RCC 7860 (cell line): Measurements from ENCODE around the gene SKI.

Source experiments
- DNase-seq: peaks from one replicate; pipeline ENCODE4 v3.0.0-alpha.2; 2015; ENCODE audit warnings: low spot score
- FAIRE-seq: peaks from 2 replicates; lab custom pipeline; 2012; peaks lifted over from hg19 to GRCh38; lab: Jason Lieb, UNC

The SKI gene

GRCh38 chr1:2272686-2273400, 44.7 kb downstream of the SKI start:
- DNase-seq (no peak), FAIRE-seq (no peak)

- FAIRE-seq (no peak), DNase-seq (no peak)
These were observed 45.4 kb downstream of the SKI start for GRCh38 chr1:2273401-2274090.

GRCh38 chr1:2274231-2274928, 46.3 kb downstream of the SKI start:
- DNase-seq, result no peak

GRCh38 chr1:2274929-2275475, 46.9 kb downstream of the SKI start:
- FAIRE-seq (no peak), DNase-seq (no peak)

More at GRCh38 chr1:2274231-2274928, 46.3 kb downstream of the SKI start:
- no peak for FAIRE-seq

- DNase-seq, result no peak
- no peak for FAIRE-seq
These were observed 47.8 kb downstream of the SKI start for GRCh38 chr1:2275796-2276536.

- FAIRE-seq (no peak), DNase-seq (no peak)
These were observed 48.9 kb downstream of the SKI start for GRCh38 chr1:2276803-2277580.

GRCh38 chr1:2277741-2278488, 49.8 kb downstream of the SKI start:
- no peak for FAIRE-seq

GRCh38 chr1:2278591-2279209, 50.6 kb downstream of the SKI start:
- FAIRE-seq, result no peak
- DNase-seq, result no peak

More at GRCh38 chr1:2277741-2278488, 49.8 kb downstream of the SKI start:
- no peak for DNase-seq

GRCh38 chr1:2279210-2279639, 51.1 kb downstream of the SKI start:
- DNase-seq (no peak), FAIRE-seq (no peak)

GRCh38 chr1:2279817-2280216, 51.7 kb downstream of the SKI start:
- FAIRE-seq (no peak), DNase-seq (no peak)

- DNase-seq, result no peak
These were observed 54.6 kb downstream of the SKI start for GRCh38 chr1:2282556-2283270.

GRCh38 chr1:2283371-2283990, 55.4 kb downstream of the SKI start:
- no peak for FAIRE-seq

More at GRCh38 chr1:2282556-2283270, 54.6 kb downstream of the SKI start:
- FAIRE-seq, result no peak

GRCh38 chr1:2283991-2284895, 56.1 kb downstream of the SKI start:
- DNase-seq, result no peak
- no peak for FAIRE-seq

More at GRCh38 chr1:2283371-2283990, 55.4 kb downstream of the SKI start:
- no peak for DNase-seq

GRCh38 chr1:2284932-2285331, 56.8 kb downstream of the SKI start:
- FAIRE-seq, result no peak
- no peak for DNase-seq

GRCh38 chr1:2286923-2287322, 58.8 kb downstream of the SKI start:
- FAIRE-seq, result no peak
- no peak for DNase-seq

GRCh38 chr1:2287649-2288048, 59.5 kb downstream of the SKI start:
- FAIRE-seq, result no peak
- no peak for DNase-seq

- DNase-seq (no peak), FAIRE-seq (no peak)
These were observed 60.2 kb downstream of the SKI start for GRCh38 chr1:2288311-2288710.
